IMR-90 (cell line): ENCODE results near the gene KLHL42. TPM values are rescaled to one million over a fixed set of nuclear protein-coding genes. Genes with fewer than 3 reads are reported as not detected.

ENCODE experiments used
- ATAC-seq: fragments of 200-7000 bp; cut with Tn5 transposase; 2 replicates; pipeline ENCODE4 v1.9.1; 2020; ENCODE audit warnings: low read depth, mild to moderate bottlenecking, moderate library complexity
- BruUV-seq: library from RNA; stranded (reverse); fragments of 400-500 nt; replicated peaks from 2 replicates; lab custom pipeline; 2021; lab: Mats Ljungman, UMichigan
- CTCF ChIA-PET: fragments of 300-600 bp; formaldehyde crosslinking; extraction: SDS; loops from one replicate; lab custom pipeline; 2021; ENCODE audit warnings: antibody characterized with exemption; lab: Yijun Ruan, JAX
- POLR2A ChIA-PET: fragments of 300-600 bp; sonication (Branson Sonifier 250); formaldehyde crosslinking; loops from one replicate; lab custom pipeline; 2022; ENCODE audit warnings: antibody characterized with exemption; ENCODE audit not compliant: unreplicated experiment; lab: Charles Lee
- DNase-seq: peaks from one replicate; pipeline ENCODE4 v3.0.0; 2013
- H2AFZ ChIP-seq: replicated peaks from 2 replicates; pipeline ENCODE3; 2013; ENCODE audit warnings: low read length, mild to moderate bottlenecking; ENCODE audit not compliant: poor library complexity
- H2AK5ac ChIP-seq: 2 replicates; pipeline ENCODE4 v1.6.1; 2013; ENCODE audit warnings: low read depth, low read length, inconsistent platforms
- H2AK9ac ChIP-seq: replicated peaks from 2 replicates; pipeline ENCODE3; 2013; ENCODE audit warnings: mild to moderate bottlenecking, low read depth, low read length, moderate library complexity; ENCODE audit not compliant: poor library complexity
- H2BK120ac ChIP-seq: 2 replicates; pipeline ENCODE4 v1.6.1; 2013; ENCODE audit warnings: low read depth, low read length, inconsistent platforms
- H2BK15ac ChIP-seq: 3 replicates; pipeline ENCODE4 v1.6.1; 2013; ENCODE audit warnings: low read depth, low read length, inconsistent platforms
- H2BK20ac ChIP-seq: 2 replicates; pipeline ENCODE4 v1.6.1; 2013; ENCODE audit warnings: low read depth, mild to moderate bottlenecking, inconsistent platforms, low read length, moderate library complexity
- H2BK5ac ChIP-seq: 2 replicates; pipeline ENCODE4 v1.6.1; 2013; ENCODE audit warnings: mild to moderate bottlenecking, low read depth, low read length, inconsistent platforms; ENCODE audit not compliant: poor library complexity, severe bottlenecking
- H3K14ac ChIP-seq: replicated peaks from 2 replicates; pipeline ENCODE4 v1.6.1; 2013; ENCODE audit warnings: low read depth, low read length, inconsistent platforms
- H3K18ac ChIP-seq: 2 replicates; pipeline ENCODE4 v1.6.1; 2013; ENCODE audit warnings: low read depth, low read length, control low read depth
- H3K23ac ChIP-seq: 2 replicates; pipeline ENCODE4 v1.6.1; 2013; ENCODE audit warnings: low read depth, low read length, inconsistent platforms
- H3K27ac ChIP-seq: 2 replicates; pipeline ENCODE4 v1.5.1; 2013; ENCODE audit warnings: mild to moderate bottlenecking, control low read depth, low read length; ENCODE audit not compliant: insufficient read depth
- H3K27me3 ChIP-seq: 2 replicates; pipeline ENCODE4 v1.6.1; 2013; ENCODE audit warnings: low read length; ENCODE audit not compliant: control insufficient read depth, insufficient read depth
- H3K36me3 ChIP-seq: 2 replicates; pipeline ENCODE4 v1.6.1; 2013; ENCODE audit warnings: low read length, mixed read lengths; ENCODE audit not compliant: control insufficient read depth, insufficient read depth
- H3K4ac ChIP-seq: 2 replicates; pipeline ENCODE4 v1.6.1; 2013; ENCODE audit warnings: low read depth, low read length, inconsistent platforms
- H3K4me1 ChIP-seq: 2 replicates; pipeline ENCODE4 v1.6.1; 2013; ENCODE audit warnings: low read length, mixed read lengths; ENCODE audit not compliant: control insufficient read depth, insufficient read depth
- H3K4me2 ChIP-seq: 2 replicates; pipeline ENCODE4 v1.6.1; 2013; ENCODE audit warnings: low read depth, mild to moderate bottlenecking, control low read depth, low read length, moderate library complexity
- H3K4me3 ChIP-seq: 2 replicates; pipeline ENCODE4 v1.5.1; 2013; ENCODE audit warnings: low read depth, mild to moderate bottlenecking, control low read depth, low read length, moderate library complexity; ENCODE audit not compliant: insufficient read depth
- H3K56ac ChIP-seq: 2 replicates; pipeline ENCODE4 v1.6.1; 2013; ENCODE audit warnings: low read length, inconsistent platforms; ENCODE audit not compliant: insufficient read depth; ENCODE audit errors: extremely low read depth
- H3K79me1 ChIP-seq, 2 experiments: 2 replicates each; pipeline ENCODE4 v1.6.1; 2013; ENCODE audit warnings: low read length in 2 of 2, inconsistent platforms in 1 of 2, low read depth in 1 of 2
- H3K9ac ChIP-seq: 2 replicates; pipeline ENCODE4 v1.6.1; 2013; ENCODE audit warnings: low read depth, low read length, control low read depth
- H3K9me1 ChIP-seq: 2 replicates; pipeline ENCODE4 v1.6.1; 2013; ENCODE audit warnings: low read length, inconsistent platforms; ENCODE audit not compliant: insufficient read depth
- H3K9me3 ChIP-seq: 2 replicates; pipeline ENCODE4 v1.6.1; 2013; ENCODE audit warnings: low read length; ENCODE audit not compliant: control insufficient read depth, insufficient read depth
- H4K20me1 ChIP-seq: 2 replicates; pipeline ENCODE4 v1.6.1; 2013; ENCODE audit warnings: low read length, inconsistent platforms; ENCODE audit not compliant: insufficient read depth
- H4K5ac ChIP-seq: 2 replicates; pipeline ENCODE4 v1.6.1; 2013; ENCODE audit warnings: mild to moderate bottlenecking, low read depth, low read length, control low read depth
- H4K8ac ChIP-seq, 2 experiments: 2 replicates each; pipeline ENCODE4 v1.6.1; 2013; ENCODE audit warnings: low read depth in 2 of 2, low read length in 2 of 2, control low read depth in 1 of 2, inconsistent platforms in 1 of 2
- H4K91ac ChIP-seq: 2 replicates; pipeline ENCODE4 v1.6.1; 2013; ENCODE audit warnings: low read depth, low read length, inconsistent platforms; ENCODE audit not compliant: insufficient read depth
- BHLHE40 ChIP-seq: fragments of 150-350 bp; IDR thresholded peaks from 2 replicates; pipeline ENCODE4 v1.6.1; 2016; ENCODE audit warnings: mild to moderate bottlenecking, low read depth, low read length
- CEBPB ChIP-seq: IDR thresholded peaks from 2 replicates; pipeline ENCODE4 v1.6.1; 2012; ENCODE audit warnings: low read depth, low read length, improper control_type of control experiment
- CHD1 ChIP-seq: IDR thresholded peaks from 2 replicates; pipeline ENCODE4 v1.6.1; 2012; ENCODE audit warnings: low read depth, low read length, improper control_type of control experiment
- FOS ChIP-seq: fragments of 150-350 bp; IDR thresholded peaks from 2 replicates; pipeline ENCODE4 v1.6.1; 2016; ENCODE audit warnings: low read depth, low read length
- MAFK ChIP-seq: IDR thresholded peaks from 2 replicates; pipeline ENCODE4 v1.6.1; 2012; ENCODE audit warnings: low read depth, low read length, improper control_type of control experiment
- MAZ ChIP-seq: IDR thresholded peaks from 2 replicates; pipeline ENCODE4 v1.6.1; 2012; ENCODE audit warnings: low read depth, mild to moderate bottlenecking, low read length, improper control_type of control experiment, moderate library complexity, borderline replicate concordance
- MXI1 ChIP-seq: IDR thresholded peaks from 2 replicates; pipeline ENCODE4 v1.6.1; 2012; ENCODE audit warnings: low read depth, mild to moderate bottlenecking, low read length, moderate library complexity, borderline replicate concordance
- NFE2L2 ChIP-seq: fragments of 150-350 bp; IDR thresholded peaks from 2 replicates; pipeline ENCODE4 v1.6.1; 2016; ENCODE audit warnings: low read depth, mild to moderate bottlenecking, low read length
- POLR2A ChIP-seq: IDR thresholded peaks from 2 replicates; pipeline ENCODE4 v1.6.1; 2012; ENCODE audit warnings: mild to moderate bottlenecking, low read depth, low read length
- RAD21 ChIP-seq: IDR thresholded peaks from 2 replicates; pipeline ENCODE4 v1.6.1; 2012; ENCODE audit warnings: low read length, improper control_type of control experiment
- RFX5 ChIP-seq: IDR thresholded peaks from 2 replicates; pipeline ENCODE4 v1.8.0; 2012; ENCODE audit warnings: low read depth, mild to moderate bottlenecking, low read length, moderate library complexity
- WGBS, 2 experiments: methylation state at CpG; one replicate each; pipeline versions ENCODE4 v1.1.5 to v1.1.7; 2013; ENCODE audit warnings: missing lambda C conversion rate in 2 of 2; ENCODE audit not compliant: insufficient read length in 1 of 2; ENCODE audit errors: extremely low coverage in 2 of 2; 5-methylcytosine and 5-hydroxymethylcytosine counted together
- dilution Hi-C: fragments of 300-500 bp; cut with HindIII; formaldehyde crosslinking; loops from one replicate; pipeline ENCODE4 v1.14.3; 2018; ENCODE audit warnings: low sequenced_read_pairs; ENCODE audit not compliant: unreplicated experiment
- in situ Hi-C: fragments of 300-500 bp; cut with MboI; formaldehyde crosslinking; loops from 3 replicates; pipeline ENCODE4 v1.14.3; 2019; ENCODE audit warnings: low sequenced_read_pairs, inconsistent platforms, mixed read lengths
- intact Hi-C: fragments of 100-400 bp; cut with micrococcal nuclease; formaldehyde crosslinking; loops from 2 replicates; pipeline ENCODE4 v1.10.0; 2022
- polyA plus RNA-seq, 3 experiments: library from polyadenylated mRNA; depleted of rRNA; stranded (reverse); fragments of >200 nt; gene quantifications; 2 replicates each; pipeline ENCODE4 v1.2.3, GENCODE V29; 2012; ENCODE audit warnings: low replicate concordance in 1 of 3
- total RNA-seq: library from RNA; depleted of rRNA; stranded (reverse); fragments of >200 nt; gene quantifications from 2 replicates; pipeline ENCODE4 v1.2.3, GENCODE V29; 2012
- TF ChIP-seq, protein P1 (sequence below): fragments of 150-350 bp; IDR thresholded peaks from 2 replicates; pipeline ENCODE4 v1.6.1; 2017; ENCODE audit warnings: mild to moderate bottlenecking, antibody characterized with exemption, low read length, low read depth
- TF ChIP-seq, protein P2 (sequence below): conservative IDR thresholded peaks from 2 replicates; pipeline ENCODE4 v1.5.1; 2012; ENCODE audit warnings: mild to moderate bottlenecking, low read depth, low read length, improper control_type of control experiment
- TF ChIP-seq, protein P3 (sequence below): fragments of 150-350 bp; IDR thresholded peaks from 2 replicates; pipeline ENCODE4 v1.6.1; 2016; ENCODE audit warnings: low read depth, mild to moderate bottlenecking, low read length, moderate library complexity, borderline replicate concordance

KLHL42 gene
- total and polyA plus RNA-seq, 2 of the 4 experiments (the other 2 are of a cell fraction) = 16.7 to 28.3 TPM

DNA sequence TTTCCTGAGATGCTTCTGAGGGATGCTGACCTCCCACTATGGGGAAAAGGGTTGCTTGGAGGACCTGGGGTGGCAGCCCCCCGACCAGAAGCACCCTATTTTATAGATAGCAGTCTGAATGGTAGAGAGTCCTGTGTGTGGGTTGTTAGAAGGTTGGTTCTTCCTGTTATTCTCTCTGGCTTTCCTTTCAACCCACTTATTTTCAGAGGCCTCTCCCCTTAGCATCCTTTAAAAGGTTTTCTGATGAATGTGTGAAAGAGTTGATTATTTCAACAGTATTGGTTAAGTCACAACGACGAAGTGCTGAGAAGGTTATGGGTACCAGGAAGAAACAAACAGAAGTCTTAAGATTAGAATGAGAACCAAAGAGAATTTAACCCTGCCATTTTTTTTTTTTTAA, 20.8 kb downstream of the KLHL42 start:
- Histone ChIP-seq H2AFZ (no peak overlapping the region), H2BK15ac (no peak overlapping the region), H4K91ac (no peak overlapping the region), H2BK120ac (no peak overlapping the region), H3K27ac (no peak overlapping the region), H3K4me3 (no peak overlapping the region), H3K27me3 (no peaks in the 10 kb centered on the region), H3K9me3 (no peaks in the 10 kb centered on the region), H2BK5ac (no peak overlapping the region), H3K9ac (no peak overlapping the region), H3K4me1 (no peaks in the 10 kb centered on the region; the same call in 1 of the 2 replicates), H3K14ac (no peak overlapping the region), H3K18ac (no peak overlapping the region), H2AK5ac (no peak overlapping the region), H3K9me1 (peaks cover 18% of the 10 kb centered on the region), H3K4me2 (no peak overlapping the region), H3K4ac (no peak overlapping the region), H4K20me1 (no peaks in the 10 kb centered on the region; the same call in 1 of the 2 replicates), H3K56ac (no peak overlapping the region), H2BK20ac (no peak overlapping the region), H2AK9ac (no peak overlapping the region), H3K23ac (no peak overlapping the region), H4K5ac (no peak overlapping the region), H3K36me3 (peaks cover 13% of the 10 kb centered on the region), H4K8ac (no peak overlapping the region), H3K79me1 (peaks cover 0 to 29% of the 10 kb centered on the region in 2 experiments; a peak in 3 of 4 replicates)
- BruUV-seq = no TSS peak
- no peak for DNase-seq
- TF ChIP-seq BHLHE40 (no peak), MXI1 (no peak), CEBPB (no peak), CHD1 (no peak), FOS (no peak), RAD21 (no peak), POLR2A (no peak), MAZ (no peak), RFX5 (no peak), NFE2L2 (no peak), MAFK (no peak)
- TF ChIP-seq, protein P1, sequence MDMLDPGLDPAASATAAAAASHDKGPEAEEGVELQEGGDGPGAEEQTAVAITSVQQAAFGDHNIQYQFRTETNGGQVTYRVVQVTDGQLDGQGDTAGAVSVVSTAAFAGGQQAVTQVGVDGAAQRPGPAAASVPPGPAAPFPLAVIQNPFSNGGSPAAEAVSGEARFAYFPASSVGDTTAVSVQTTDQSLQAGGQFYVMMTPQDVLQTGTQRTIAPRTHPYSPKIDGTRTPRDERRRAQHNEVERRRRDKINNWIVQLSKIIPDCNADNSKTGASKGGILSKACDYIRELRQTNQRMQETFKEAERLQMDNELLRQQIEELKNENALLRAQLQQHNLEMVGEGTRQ = no peak
- TF ChIP-seq, protein P2, sequence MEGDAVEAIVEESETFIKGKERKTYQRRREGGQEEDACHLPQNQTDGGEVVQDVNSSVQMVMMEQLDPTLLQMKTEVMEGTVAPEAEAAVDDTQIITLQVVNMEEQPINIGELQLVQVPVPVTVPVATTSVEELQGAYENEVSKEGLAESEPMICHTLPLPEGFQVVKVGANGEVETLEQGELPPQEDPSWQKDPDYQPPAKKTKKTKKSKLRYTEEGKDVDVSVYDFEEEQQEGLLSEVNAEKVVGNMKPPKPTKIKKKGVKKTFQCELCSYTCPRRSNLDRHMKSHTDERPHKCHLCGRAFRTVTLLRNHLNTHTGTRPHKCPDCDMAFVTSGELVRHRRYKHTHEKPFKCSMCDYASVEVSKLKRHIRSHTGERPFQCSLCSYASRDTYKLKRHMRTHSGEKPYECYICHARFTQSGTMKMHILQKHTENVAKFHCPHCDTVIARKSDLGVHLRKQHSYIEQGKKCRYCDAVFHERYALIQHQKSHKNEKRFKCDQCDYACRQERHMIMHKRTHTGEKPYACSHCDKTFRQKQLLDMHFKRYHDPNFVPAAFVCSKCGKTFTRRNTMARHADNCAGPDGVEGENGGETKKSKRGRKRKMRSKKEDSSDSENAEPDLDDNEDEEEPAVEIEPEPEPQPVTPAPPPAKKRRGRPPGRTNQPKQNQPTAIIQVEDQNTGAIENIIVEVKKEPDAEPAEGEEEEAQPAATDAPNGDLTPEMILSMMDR = no peak
- TF ChIP-seq, protein P3, sequence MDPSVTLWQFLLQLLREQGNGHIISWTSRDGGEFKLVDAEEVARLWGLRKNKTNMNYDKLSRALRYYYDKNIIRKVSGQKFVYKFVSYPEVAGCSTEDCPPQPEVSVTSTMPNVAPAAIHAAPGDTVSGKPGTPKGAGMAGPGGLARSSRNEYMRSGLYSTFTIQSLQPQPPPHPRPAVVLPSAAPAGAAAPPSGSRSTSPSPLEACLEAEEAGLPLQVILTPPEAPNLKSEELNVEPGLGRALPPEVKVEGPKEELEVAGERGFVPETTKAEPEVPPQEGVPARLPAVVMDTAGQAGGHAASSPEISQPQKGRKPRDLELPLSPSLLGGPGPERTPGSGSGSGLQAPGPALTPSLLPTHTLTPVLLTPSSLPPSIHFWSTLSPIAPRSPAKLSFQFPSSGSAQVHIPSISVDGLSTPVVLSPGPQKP = no peak
- POLR2A ChIA-PET = no interaction called here
- CTCF ChIA-PET = no interaction called here
- WGBS, 2 experiments = no CpG with 5 or more reads among the region's 3 CpGs
- intact Hi-C loops = no loop called here
- dilution Hi-C loops = no loop called here
- no peak for ATAC-seq
- in situ Hi-C loops = no loop called here
